Ascending aorta (tissue), 2 donors: Measurements from ENCODE around the gene SNCG. TPM values are rescaled to one million over a fixed set of nuclear protein-coding genes. Genes with fewer than 3 reads are reported as not detected.
"Not testable (repeated sequence)": the region's sequence is repeated elsewhere in the genome, so short reads cannot be mapped to it uniquely, and the experiment has no call there.

Source experiments
- DNase-seq, 2 donors: peaks; one replicate each; pipeline ENCODE4 v3.0.0-alpha.2; 2019; ENCODE audit warnings: low spot score in 2 of 2
- H3K27ac ChIP-seq, 2 donors: fragments of 200-600 bp; sonication (generic); one replicate each; pipeline ENCODE4 v1.5.1; 2016 to 2017; ENCODE audit warnings: mild to moderate bottlenecking in 1 of 2
- H3K27me3 ChIP-seq: fragments of 200-600 bp; sonication (generic); one replicate; pipeline ENCODE4 v1.5.1; 2017
- H3K36me3 ChIP-seq, 2 donors: fragments of 200-600 bp; sonication (generic); one replicate each; pipeline ENCODE4 v1.5.1; 2016
- H3K4me1 ChIP-seq, 2 donors: fragments of 200-600 bp; sonication (generic); one replicate each; pipeline ENCODE4 v1.5.1; 2016 to 2017; ENCODE audit warnings: mild to moderate bottlenecking in 1 of 2
- H3K4me3 ChIP-seq, 2 donors: fragments of 200-600 bp; sonication (generic); one replicate each; pipeline ENCODE4 v1.5.1; 2016 to 2017; ENCODE audit warnings: mild to moderate bottlenecking in 1 of 2
- H3K9me3 ChIP-seq, 2 donors: fragments of 200-600 bp; sonication (generic); one replicate each; pipeline ENCODE4 v1.5.1; 2016
- CTCF ChIP-seq, 3 experiments: fragments of 200-600 bp in 2 of 3; fragments of 450-650 bp in 1 of 3; sonication (generic) in 2 of 3; IDR thresholded peaks; one replicate each; pipeline ENCODE4 v1.5.1; 2016 to 2019; ENCODE audit warnings: antibody characterized with exemption in 3 of 3, mild to moderate bottlenecking in 1 of 3, moderate library complexity in 1 of 3
- intact Hi-C: fragments of 100-400 bp; cut with DNase I; formaldehyde crosslinking; loops from one replicate; pipeline ENCODE4 v1.15.1; 2023
- total RNA-seq: library from RNA; depleted of rRNA; stranded (reverse); fragments of >200 nt; gene quantifications from one replicate; pipeline ENCODE4 v1.1.0, GENCODE V29; 2016

SNCG gene
- total RNA-seq, 1 donor from 2014 or later: 250 TPM

- Histone ChIP-seq H3K27ac (peak overlapping the region; percentile 11 to 22), H3K27me3 (no peaks in the 10 kb centered on the region), H3K4me1 (peaks cover 6 to 17% of the 10 kb centered on the region in 2 donors), H3K9me3 (no peaks in the 10 kb centered on the region), H3K4me3 (no peak overlapping the region), H3K36me3 (no peaks in the 10 kb centered on the region)
- TF ChIP-seq CTCF (IDR thresholded peaks at IDR 0.05): no peak
- intact Hi-C loops: no loop called here
- no peak for DNase-seq
These were observed 16.1 kb downstream of the SNCG start for GRCh38 chr10:86974484-86974883.

GRCh38 chr10:86976362-86977056, 18.1 kb downstream of the SNCG start:
- H3K27ac ChIP-seq: peak overlapping the region; percentile 93 to 95
- intact Hi-C loops: no loop called here
- H3K4me1 ChIP-seq: peaks cover 12 to 26% of the 10 kb centered on the region in 2 donors
- H3K36me3 ChIP-seq: no peaks in the 10 kb centered on the region
- no peak for DNase-seq
- H3K27me3 ChIP-seq: no peaks in the 10 kb centered on the region
- no peak overlapping the region for H3K4me3 ChIP-seq
- H3K9me3 ChIP-seq: no peaks in the 10 kb centered on the region
- TF ChIP-seq CTCF (IDR thresholded peaks at IDR 0.05): no peak

- peak overlapping the region; percentile 93 to 95 for H3K27ac ChIP-seq
- intact Hi-C loops, H3K27me3 ChIP-seq, H3K4me3 ChIP-seq, H3K9me3 ChIP-seq, DNase-seq, H3K36me3 ChIP-seq: not testable (repeated sequence)
- H3K4me1 ChIP-seq: peaks cover 9 to 16% of the 10 kb centered on the region in 2 donors
These were observed 20.1 kb downstream of the SNCG start for GRCh38 chr10:86978457-86978856.

GRCh38 chr10:86979296-86979818, 21.0 kb downstream of the SNCG start:
- DNase-seq: peak in 1 of 2 donors; percentile 61
- Histone ChIP-seq H3K4me3 (no peak overlapping the region), H3K9me3 (no peaks in the 10 kb centered on the region), H3K27ac (peak overlapping the region; percentile 93 to 95), H3K27me3 (no peaks in the 10 kb centered on the region), H3K4me1 (peaks cover 9 to 16% of the 10 kb centered on the region in 2 donors), H3K36me3 (no peaks in the 10 kb centered on the region)
- intact Hi-C loops: no loop called here
- no peak for TF ChIP-seq CTCF (IDR thresholded peaks at IDR 0.05)

GRCh38 chr10:86979977-86980448, 21.6 kb downstream of the SNCG start:
- Histone ChIP-seq H3K36me3 (no peaks in the 10 kb centered on the region), H3K4me3 (no peak overlapping the region), H3K9me3 (no peaks in the 10 kb centered on the region), H3K27me3 (no peaks in the 10 kb centered on the region), H3K27ac (peak overlapping the region; percentile 93 to 95), H3K4me1 (peaks cover 9 to 16% of the 10 kb centered on the region in 2 donors)
- no peak for TF ChIP-seq CTCF (IDR thresholded peaks at IDR 0.05)
- intact Hi-C loops: no loop called here
- DNase-seq: peak in 1 of 2 donors; percentile 86

- H3K9me3 ChIP-seq, H3K27me3 ChIP-seq, intact Hi-C loops, H3K36me3 ChIP-seq, H3K4me3 ChIP-seq: not testable (repeated sequence)
- peaks cover 9 to 16% of the 10 kb centered on the region in 2 donors for H3K4me1 ChIP-seq
- peak in 1 of 2 donors; percentile 68 for DNase-seq
- peak overlapping the region; percentile 93 to 95 for H3K27ac ChIP-seq
These were observed 22.6 kb downstream of the SNCG start for GRCh38 chr10:86981020-86981419.
